WTC11 (cell line): Measurements from ENCODE around the gene IDH3A. TPM values are rescaled to one million over a fixed set of nuclear protein-coding genes. Genes with fewer than 3 reads are reported as not detected.
A peak's percentile ranks its signal among the peaks of the same experiment; 100 is the strongest.

ENCODE experiments used
- ATAC-seq: fragments of 200-7000 bp; cut with Tn5 transposase; 2 replicates; pipeline ENCODE4 v1.10.0; 2021; ENCODE audit warnings: mild to moderate bottlenecking, moderate library complexity
- Bru-seq: library from RNA; stranded (reverse); fragments of 400-500 nt; gene quantifications from one replicate; lab custom pipeline; 2021; lab: Mats Ljungman, UMichigan
- CTCF ChIA-PET: fragments of 300-600 bp; sonication (Branson Sonifier 250); formaldehyde crosslinking; loops from one replicate; lab custom pipeline; 2021; ENCODE audit warnings: antibody characterized with exemption; lab: Charles Lee
- POLR2A ChIA-PET: fragments of 350-600 bp; sonication (Branson Sonifier 250); formaldehyde crosslinking; loops from one replicate; lab custom pipeline; 2021; ENCODE audit warnings: antibody characterized with exemption; lab: Charles Lee
- DNase-seq: peaks from one replicate; pipeline ENCODE4 v3.0.0; 2021; ENCODE audit warnings: low spot score
- H3K27ac Mint-ChIP-seq: 2 replicates; pipeline ENCODE4 v1.8.0; 2021; ENCODE audit warnings: mixed read lengths
- H3K27me3 Mint-ChIP-seq: 2 replicates; pipeline ENCODE4 v1.8.0; 2021; ENCODE audit warnings: low read depth, mild to moderate bottlenecking, moderate library complexity, mixed read lengths
- H3K36me3 Mint-ChIP-seq: 2 replicates; pipeline ENCODE4 v1.8.0; 2021; ENCODE audit warnings: mixed read lengths
- H3K4me1 Mint-ChIP-seq: 2 replicates; pipeline ENCODE4 v1.8.0; 2022; ENCODE audit warnings: mixed read lengths
- H3K4me3 Mint-ChIP-seq: 2 replicates; pipeline ENCODE4 v1.8.0; 2021; ENCODE audit warnings: mild to moderate bottlenecking, moderate library complexity, mixed read lengths
- H3K9me3 Mint-ChIP-seq: 2 replicates; pipeline ENCODE4 v1.8.0; 2021; ENCODE audit warnings: mixed read lengths
- ERG ChIP-seq: fragments of 250-450 bp; sonication (Bioruptor Pico); IDR thresholded peaks from 2 replicates; pipeline ENCODE4 v1.8.0; 2021; ENCODE audit warnings: mild to moderate bottlenecking
- GABPB1 ChIP-seq: sonication (generic); formaldehyde crosslinking; IDR thresholded peaks from 2 replicates; pipeline ENCODE4 v1.8.1; 2023; ENCODE audit warnings: mild to moderate bottlenecking, missing genetic modification reagents
- MLX ChIP-seq: sonication (generic); formaldehyde crosslinking; IDR thresholded peaks from 2 replicates; pipeline ENCODE4 v1.8.1; 2023; ENCODE audit warnings: mild to moderate bottlenecking, missing genetic modification reagents, moderate library complexity
- MXD4 ChIP-seq: fragments of 250-450 bp; sonication (Bioruptor Pico); IDR thresholded peaks from 2 replicates; pipeline ENCODE4 v1.8.0; 2021; ENCODE audit warnings: mild to moderate bottlenecking, moderate library complexity, borderline replicate concordance
- MYBL2 ChIP-seq: sonication (generic); formaldehyde crosslinking; IDR thresholded peaks from 2 replicates; pipeline ENCODE4 v1.8.1; 2023; ENCODE audit warnings: mild to moderate bottlenecking, moderate library complexity, missing genetic modification reagents
- NR2C2 ChIP-seq: sonication (generic); formaldehyde crosslinking; IDR thresholded peaks from 2 replicates; pipeline ENCODE4 v1.8.0; 2022; ENCODE audit warnings: mild to moderate bottlenecking, missing genetic modification reagents
- PRRX2 ChIP-seq: fragments of 250-450 bp; sonication (Bioruptor Pico); IDR thresholded peaks from 2 replicates; pipeline ENCODE4 v1.8.0; 2021; ENCODE audit warnings: mild to moderate bottlenecking
- SMAD4 ChIP-seq: sonication (generic); formaldehyde crosslinking; IDR thresholded peaks from 2 replicates; pipeline ENCODE4 v1.8.0; 2022; ENCODE audit warnings: mild to moderate bottlenecking, missing genetic modification reagents
- SOX15 ChIP-seq: fragments of 250-450 bp; sonication (Bioruptor Pico); IDR thresholded peaks from 2 replicates; pipeline ENCODE4 v1.9.0; 2021; ENCODE audit warnings: mild to moderate bottlenecking
- SP1 ChIP-seq: sonication (generic); formaldehyde crosslinking; conservative IDR thresholded peaks from 2 replicates; pipeline ENCODE4 v1.8.1; 2022; ENCODE audit warnings: missing genetic modification reagents
- ZNF121 ChIP-seq: sonication (generic); formaldehyde crosslinking; IDR thresholded peaks from 2 replicates; pipeline ENCODE4 v1.8.0; 2023; ENCODE audit warnings: missing genetic modification reagents
- ZNF396 ChIP-seq: fragments of 250-450 bp; sonication (Bioruptor Pico); IDR thresholded peaks from 2 replicates; pipeline ENCODE4 v1.8.0; 2021; ENCODE audit warnings: mild to moderate bottlenecking, moderate library complexity, borderline replicate concordance
- ZNF423 ChIP-seq: fragments of 250-450 bp; sonication (Bioruptor Pico); IDR thresholded peaks from 2 replicates; pipeline ENCODE4 v2.1.2; 2022; ENCODE audit warnings: mild to moderate bottlenecking, moderate library complexity
- long read RNA-seq, 3 experiments: library from RNA in 1 of 3; library from capped mRNA in 1 of 3; library from polyadenylated mRNA in 1 of 3; unstranded in 2 of 3; stranded (forward) in 1 of 3; transcript quantifications; one replicate each; pipeline ENCODE4 v2.0.0, GENCODE V29; 2021
- total RNA-seq: library from RNA; stranded (reverse); gene quantifications from 3 replicates; pipeline ENCODE4 v1.2.3, GENCODE V29; 2021
- TF ChIP-seq, protein P1 (sequence below): sonication (generic); formaldehyde crosslinking; IDR thresholded peaks from 2 replicates; pipeline ENCODE4 v1.8.1; 2023; ENCODE audit warnings: mild to moderate bottlenecking, moderate library complexity, missing genetic modification reagents
- TF ChIP-seq, protein P2 (sequence below): fragments of 250-450 bp; sonication (Bioruptor Pico); conservative IDR thresholded peaks from 2 replicates; pipeline ENCODE4 v1.9.0; 2021; ENCODE audit warnings: mild to moderate bottlenecking
- TF ChIP-seq, protein P3 (sequence below): sonication (generic); formaldehyde crosslinking; conservative IDR thresholded peaks from 2 replicates; pipeline ENCODE4 v1.8.1; 2022; ENCODE audit warnings: mild to moderate bottlenecking, missing genetic modification reagents
- TF ChIP-seq, protein P4 (sequence below): fragments of 250-450 bp; sonication (Bioruptor Pico); IDR thresholded peaks from 2 replicates; pipeline ENCODE4 v1.9.0; 2021; ENCODE audit warnings: mild to moderate bottlenecking
- TF ChIP-seq, protein P5 (sequence below): sonication (generic); formaldehyde crosslinking; IDR thresholded peaks from 2 replicates; pipeline ENCODE4 v1.8.0; 2022; ENCODE audit warnings: mild to moderate bottlenecking, missing genetic modification reagents
- TF ChIP-seq, protein P6 (sequence below): sonication (generic); formaldehyde crosslinking; IDR thresholded peaks from 2 replicates; pipeline ENCODE4 v1.8.1; 2022; ENCODE audit warnings: missing genetic modification reagents, borderline replicate concordance
- TF ChIP-seq, protein P7 (sequence below): fragments of 250-450 bp; sonication (Bioruptor Pico); IDR thresholded peaks from 2 replicates; pipeline ENCODE4 v1.9.0; 2021; ENCODE audit warnings: mild to moderate bottlenecking, borderline replicate concordance

The IDH3A gene
- total RNA-seq, result 37.8 to 56.6 TPM (median 38.5 TPM) in 3 replicates
- Bru-seq, nascent RNA, result percentile 72 among the genes with signal in this experiment
- long read RNA-seq, experiment 1, full-length matches to known transcripts, result 166 of 200 reads
- long read RNA-seq, experiment 1, partial matches to known transcripts, result 12 of 200 reads
- long read RNA-seq, experiment 1, other reads (novel, unspliced or antisense), result 22 of 200 reads
- long read RNA-seq, experiment 2, full-length matches to known transcripts, result 14 of 28 reads
- long read RNA-seq, experiment 2, partial matches to known transcripts, result 2 of 28 reads
- long read RNA-seq, experiment 2, other reads (novel, unspliced or antisense), result 12 of 28 reads
- long read RNA-seq, experiment 3, full-length matches to known transcripts, result 67 of 85 reads
- long read RNA-seq, experiment 3, partial matches to known transcripts, result 2 of 85 reads
- long read RNA-seq, experiment 3, other reads (novel, unspliced or antisense), result 16 of 85 reads

- H3K27me3 Mint-ChIP-seq, result peaks cover 4% of the 10 kb centered on the region; the same call in 1 of the 2 replicates
- CTCF ChIA-PET, result interaction anchor here (0.7 to 2.7 kb wide), 8 partner anchors 10 to 1114 kb away, joined by 3 to 24 read pairs (median 4); partner anchors contain the start of gene CIB2
- POLR2A ChIA-PET, result interaction anchor here (0.6 to 1.9 kb wide), 5 partner anchors 10 to 668 kb away, joined by 3 to 12 read pairs (median 4); partner anchors contain the start of genes CIB2 and SKIC8
- TF ChIP-seq MXD4, result no peak
- TF ChIP-seq, protein P1, sequence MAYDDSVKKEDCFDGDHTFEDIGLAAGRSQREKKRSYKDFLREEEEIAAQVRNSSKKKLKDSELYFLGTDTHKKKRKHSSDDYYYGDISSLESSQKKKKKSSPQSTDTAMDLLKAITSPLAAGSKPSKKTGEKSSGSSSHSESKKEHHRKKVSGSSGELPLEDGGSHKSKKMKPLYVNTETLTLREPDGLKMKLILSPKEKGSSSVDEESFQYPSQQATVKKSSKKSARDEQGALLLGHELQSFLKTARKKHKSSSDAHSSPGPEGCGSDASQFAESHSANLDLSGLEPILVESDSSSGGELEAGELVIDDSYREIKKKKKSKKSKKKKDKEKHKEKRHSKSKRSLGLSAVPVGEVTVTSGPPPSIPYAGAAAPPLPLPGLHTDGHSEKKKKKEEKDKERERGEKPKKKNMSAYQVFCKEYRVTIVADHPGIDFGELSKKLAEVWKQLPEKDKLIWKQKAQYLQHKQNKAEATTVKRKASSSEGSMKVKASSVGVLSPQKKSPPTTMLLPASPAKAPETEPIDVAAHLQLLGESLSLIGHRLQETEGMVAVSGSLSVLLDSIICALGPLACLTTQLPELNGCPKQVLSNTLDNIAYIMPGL (CRISPR knock-in tag), result no peak
- TF ChIP-seq, protein P2, sequence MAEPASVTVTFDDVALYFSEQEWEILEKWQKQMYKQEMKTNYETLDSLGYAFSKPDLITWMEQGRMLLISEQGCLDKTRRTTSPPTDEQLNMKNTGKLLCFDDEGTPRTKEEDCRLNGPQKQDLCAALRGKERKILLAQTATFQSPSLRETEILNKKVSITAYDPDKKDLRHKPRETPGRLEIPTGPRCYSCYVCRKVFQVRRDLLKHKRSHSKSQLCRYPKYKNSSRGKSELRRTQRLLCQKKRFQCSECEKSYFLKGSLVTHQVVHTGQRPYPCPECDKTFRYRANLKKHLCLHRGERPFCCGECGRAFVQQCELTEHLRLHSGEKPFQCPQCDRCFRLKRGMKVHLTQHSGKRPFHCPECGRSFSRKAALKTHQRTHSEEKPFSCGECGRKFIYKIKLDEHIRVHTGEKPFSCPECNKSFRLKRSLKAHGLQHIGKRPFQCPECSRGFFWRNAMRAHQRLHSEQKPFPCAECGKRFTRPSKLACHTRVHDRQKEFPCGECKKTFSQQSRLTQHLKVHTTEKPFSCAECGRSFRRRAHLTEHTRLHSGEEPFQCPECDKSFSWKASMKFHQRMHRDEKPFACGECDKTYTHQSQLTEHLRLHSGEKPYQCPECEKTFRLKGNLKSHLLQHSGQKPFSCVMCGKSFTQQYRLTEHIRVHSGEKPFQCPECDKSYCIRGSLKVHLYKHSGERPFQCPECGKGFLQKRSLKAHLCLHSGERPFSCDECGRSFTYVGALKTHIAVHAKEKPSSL (CRISPR knock-in tag), result no peak
- no peak for TF ChIP-seq ZNF396
- TF ChIP-seq, protein P3, sequence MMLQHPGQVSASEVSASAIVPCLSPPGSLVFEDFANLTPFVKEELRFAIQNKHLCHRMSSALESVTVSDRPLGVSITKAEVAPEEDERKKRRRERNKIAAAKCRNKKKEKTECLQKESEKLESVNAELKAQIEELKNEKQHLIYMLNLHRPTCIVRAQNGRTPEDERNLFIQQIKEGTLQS (CRISPR knock-in tag), result no peak
- no peak for TF ChIP-seq PRRX2 (CRISPR knock-in tag)
- TF ChIP-seq, protein P4, sequence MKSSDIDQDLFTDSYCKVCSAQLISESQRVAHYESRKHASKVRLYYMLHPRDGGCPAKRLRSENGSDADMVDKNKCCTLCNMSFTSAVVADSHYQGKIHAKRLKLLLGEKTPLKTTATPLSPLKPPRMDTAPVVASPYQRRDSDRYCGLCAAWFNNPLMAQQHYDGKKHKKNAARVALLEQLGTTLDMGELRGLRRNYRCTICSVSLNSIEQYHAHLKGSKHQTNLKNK, result no peak
- no peak for TF ChIP-seq ZNF423
- TF ChIP-seq ZNF121 (CRISPR knock-in tag), result no peak
- TF ChIP-seq MLX (CRISPR knock-in tag), result no peak
- no peak for TF ChIP-seq SMAD4 (CRISPR knock-in tag)
- TF ChIP-seq, protein P5, sequence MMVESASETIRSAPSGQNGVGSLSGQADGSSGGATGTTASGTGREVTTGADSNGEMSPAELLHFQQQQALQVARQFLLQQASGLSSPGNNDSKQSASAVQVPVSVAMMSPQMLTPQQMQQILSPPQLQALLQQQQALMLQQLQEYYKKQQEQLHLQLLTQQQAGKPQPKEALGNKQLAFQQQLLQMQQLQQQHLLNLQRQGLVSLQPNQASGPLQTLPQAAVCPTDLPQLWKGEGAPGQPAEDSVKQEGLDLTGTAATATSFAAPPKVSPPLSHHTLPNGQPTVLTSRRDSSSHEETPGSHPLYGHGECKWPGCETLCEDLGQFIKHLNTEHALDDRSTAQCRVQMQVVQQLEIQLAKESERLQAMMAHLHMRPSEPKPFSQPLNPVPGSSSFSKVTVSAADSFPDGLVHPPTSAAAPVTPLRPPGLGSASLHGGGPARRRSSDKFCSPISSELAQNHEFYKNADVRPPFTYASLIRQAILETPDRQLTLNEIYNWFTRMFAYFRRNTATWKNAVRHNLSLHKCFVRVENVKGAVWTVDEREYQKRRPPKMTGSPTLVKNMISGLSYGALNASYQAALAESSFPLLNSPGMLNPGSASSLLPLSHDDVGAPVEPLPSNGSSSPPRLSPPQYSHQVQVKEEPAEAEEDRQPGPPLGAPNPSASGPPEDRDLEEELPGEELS (CRISPR knock-in tag), result peak; percentile 60; the same call in 1 of the 2 replicates
- TF ChIP-seq MYBL2 (CRISPR knock-in tag), result no peak
- TF ChIP-seq SOX15 (CRISPR knock-in tag), result no peak
- TF ChIP-seq NR2C2, result no peak
- peak; percentile 85 for TF ChIP-seq SP1
- no peak for TF ChIP-seq GABPB1
- TF ChIP-seq, protein P6, sequence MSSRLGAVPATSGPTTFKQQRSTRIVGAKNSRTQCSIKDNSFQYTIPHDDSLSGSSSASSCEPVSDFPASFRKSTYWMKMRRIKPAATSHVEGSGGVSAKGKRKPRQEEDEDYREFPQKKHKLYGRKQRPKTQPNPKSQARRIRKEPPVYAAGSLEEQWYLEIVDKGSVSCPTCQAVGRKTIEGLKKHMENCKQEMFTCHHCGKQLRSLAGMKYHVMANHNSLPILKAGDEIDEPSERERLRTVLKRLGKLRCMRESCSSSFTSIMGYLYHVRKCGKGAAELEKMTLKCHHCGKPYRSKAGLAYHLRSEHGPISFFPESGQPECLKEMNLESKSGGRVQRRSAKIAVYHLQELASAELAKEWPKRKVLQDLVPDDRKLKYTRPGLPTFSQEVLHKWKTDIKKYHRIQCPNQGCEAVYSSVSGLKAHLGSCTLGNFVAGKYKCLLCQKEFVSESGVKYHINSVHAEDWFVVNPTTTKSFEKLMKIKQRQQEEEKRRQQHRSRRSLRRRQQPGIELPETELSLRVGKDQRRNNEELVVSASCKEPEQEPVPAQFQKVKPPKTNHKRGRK, result no peak
- TF ChIP-seq, protein P7, sequence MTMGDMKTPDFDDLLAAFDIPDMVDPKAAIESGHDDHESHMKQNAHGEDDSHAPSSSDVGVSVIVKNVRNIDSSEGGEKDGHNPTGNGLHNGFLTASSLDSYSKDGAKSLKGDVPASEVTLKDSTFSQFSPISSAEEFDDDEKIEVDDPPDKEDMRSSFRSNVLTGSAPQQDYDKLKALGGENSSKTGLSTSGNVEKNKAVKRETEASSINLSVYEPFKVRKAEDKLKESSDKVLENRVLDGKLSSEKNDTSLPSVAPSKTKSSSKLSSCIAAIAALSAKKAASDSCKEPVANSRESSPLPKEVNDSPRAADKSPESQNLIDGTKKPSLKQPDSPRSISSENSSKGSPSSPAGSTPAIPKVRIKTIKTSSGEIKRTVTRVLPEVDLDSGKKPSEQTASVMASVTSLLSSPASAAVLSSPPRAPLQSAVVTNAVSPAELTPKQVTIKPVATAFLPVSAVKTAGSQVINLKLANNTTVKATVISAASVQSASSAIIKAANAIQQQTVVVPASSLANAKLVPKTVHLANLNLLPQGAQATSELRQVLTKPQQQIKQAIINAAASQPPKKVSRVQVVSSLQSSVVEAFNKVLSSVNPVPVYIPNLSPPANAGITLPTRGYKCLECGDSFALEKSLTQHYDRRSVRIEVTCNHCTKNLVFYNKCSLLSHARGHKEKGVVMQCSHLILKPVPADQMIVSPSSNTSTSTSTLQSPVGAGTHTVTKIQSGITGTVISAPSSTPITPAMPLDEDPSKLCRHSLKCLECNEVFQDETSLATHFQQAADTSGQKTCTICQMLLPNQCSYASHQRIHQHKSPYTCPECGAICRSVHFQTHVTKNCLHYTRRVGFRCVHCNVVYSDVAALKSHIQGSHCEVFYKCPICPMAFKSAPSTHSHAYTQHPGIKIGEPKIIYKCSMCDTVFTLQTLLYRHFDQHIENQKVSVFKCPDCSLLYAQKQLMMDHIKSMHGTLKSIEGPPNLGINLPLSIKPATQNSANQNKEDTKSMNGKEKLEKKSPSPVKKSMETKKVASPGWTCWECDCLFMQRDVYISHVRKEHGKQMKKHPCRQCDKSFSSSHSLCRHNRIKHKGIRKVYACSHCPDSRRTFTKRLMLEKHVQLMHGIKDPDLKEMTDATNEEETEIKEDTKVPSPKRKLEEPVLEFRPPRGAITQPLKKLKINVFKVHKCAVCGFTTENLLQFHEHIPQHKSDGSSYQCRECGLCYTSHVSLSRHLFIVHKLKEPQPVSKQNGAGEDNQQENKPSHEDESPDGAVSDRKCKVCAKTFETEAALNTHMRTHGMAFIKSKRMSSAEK (CRISPR knock-in tag), result no peak
- no peak for TF ChIP-seq ERG (CRISPR knock-in tag)
These were observed at the start of gene IDH3A for GRCh38 chr15:78149068-78149804. IDH3A (plus strand) TSS chr15:78149362; CDS start chr15:78149404, 42 bp downstream.

More at GRCh38 chr15:78149068-78149804, at the start of gene IDH3A:
- H3K4me3 Mint-ChIP-seq, result peak within 1 kb of the TSS; percentile 98
- H3K4me1 Mint-ChIP-seq, result peaks cover 23% of the 10 kb centered on the region
- H3K9me3 Mint-ChIP-seq, result no peaks in the 10 kb centered on the region
- peak within 1 kb of the TSS; percentile 94 for H3K27ac Mint-ChIP-seq
- no peaks in the 10 kb centered on the region for H3K36me3 Mint-ChIP-seq
- ATAC-seq (peak; percentile 97), DNase-seq (peak; percentile 99)
